Stomach (tissue), 9 donors: Measurements from ENCODE around the gene PKP1. TPM values are rescaled to one million over a fixed set of nuclear protein-coding genes. Genes with fewer than 3 reads are reported as not detected.

Experiments used
- DNase-seq, 2 donors: peaks; one replicate each; pipeline versions ENCODE4 v3.0.0 to v3.0.0-alpha.2; 2013 to 2019
- H3K27ac ChIP-seq, 5 donors: fragments of 200-600 bp in 4 of 5; sonication (generic) in 4 of 5; one replicate each; pipeline ENCODE4 v1.5.1; 2013 to 2019; ENCODE audit warnings: mild to moderate bottlenecking in 1 of 5, moderate library complexity in 1 of 5
- H3K27me3 ChIP-seq, 3 donors: fragments of 200-600 bp; sonication (generic); one replicate each; pipeline ENCODE4 v1.5.1; 2017 to 2019; ENCODE audit warnings: mixed run types in 1 of 3
- H3K36me3 ChIP-seq, 4 donors: fragments of 200-600 bp; sonication (generic); 1 replicate in 3 of 4; 2 replicates in 1 of 4; pipeline ENCODE4 v1.5.1; 2016 to 2019
- H3K4me1 ChIP-seq, 4 donors: fragments of 200-600 bp; sonication (generic); one replicate each; pipeline ENCODE4 v1.5.1; 2016 to 2019
- H3K4me3 ChIP-seq, 4 donors: fragments of 200-600 bp; sonication (generic) in 3 of 4; one replicate each; pipeline ENCODE4 v1.5.1; 2016 to 2019; ENCODE audit warnings: mild to moderate bottlenecking in 1 of 4
- H3K9me3 ChIP-seq, 4 donors: fragments of 200-600 bp; sonication (generic); one replicate each; pipeline ENCODE4 v1.5.1; 2016 to 2019
- EP300 ChIP-seq: sonication (generic); formaldehyde crosslinking; IDR thresholded peaks from one replicate; pipeline ENCODE4 v1.6.1; 2017; ENCODE audit warnings: antibody characterized with exemption
- POLR2A ChIP-seq, 4 donors: fragments of 450-650 bp; IDR thresholded peaks; one replicate each; pipeline ENCODE4 v1.6.1; 2016; ENCODE audit warnings: antibody characterized with exemption in 4 of 4, control low read depth in 2 of 4, mild to moderate bottlenecking in 1 of 4, moderate library complexity in 1 of 4
- POLR2AphosphoS5 ChIP-seq, 3 donors: sonication (generic); formaldehyde crosslinking; IDR thresholded peaks; one replicate each; pipeline ENCODE4 v1.6.1; 2016; ENCODE audit warnings: antibody characterized with exemption in 3 of 3
- WGBS, 5 donors: extraction: QIAGEN DNeasy Blood & Tissue Kit in 3 of 5; methylation state at CpG; one replicate each; pipeline versions ENCODE4 v1.1.5 to v1.1.7; 2013 to 2018; 5-methylcytosine and 5-hydroxymethylcytosine counted together
- intact Hi-C: fragments of 100-400 bp; cut with DNase I; formaldehyde crosslinking; loops from one replicate; pipeline ENCODE4 v1.15.1; 2023; ENCODE audit warnings: low total_unique reads
- polyA plus RNA-seq, 3 donors: library from polyadenylated mRNA; stranded (reverse); fragments of 200-250 nt; gene quantifications; one replicate each; pipeline ENCODE4 v1.2.3, GENCODE V29; 2013
- total RNA-seq, 5 donors: library from RNA; depleted of rRNA; stranded (reverse); fragments of >200 nt; gene quantifications; one replicate each; pipeline versions ENCODE4 v1.1.0 to v1.2.3, GENCODE V29; 2014 to 2016
- TF ChIP-seq, protein P1 (sequence below), 7 experiments: fragments of 450-650 bp in 4 of 7; fragments of 200-600 bp in 3 of 7; sonication (generic) in 3 of 7; IDR thresholded peaks; one replicate each; pipeline ENCODE4 v1.5.1; 2016 to 2019; ENCODE audit warnings: antibody characterized with exemption in 7 of 7, control low read depth in 2 of 7, mild to moderate bottlenecking in 1 of 7
- donor health status: healthy with polysubstance abuse.
- donor health status: Bipolar disorder and iron deficiency.
- donor health status: healthy.

The PKP1 gene
- total and polyA plus RNA-seq, 8 donors: under 0.01 to 42.2 (median 0.40) TPM; not detected in 2

GRCh38 chr1:201356701-201357100, 73.4 kb downstream of the PKP1 start:
- TF ChIP-seq POLR2AphosphoS5 (IDR thresholded peaks at IDR 0.05) (no peak), EP300 (no peak), POLR2A (IDR thresholded peaks at IDR 0.05) (no peak)
- TF ChIP-seq, protein P1, sequence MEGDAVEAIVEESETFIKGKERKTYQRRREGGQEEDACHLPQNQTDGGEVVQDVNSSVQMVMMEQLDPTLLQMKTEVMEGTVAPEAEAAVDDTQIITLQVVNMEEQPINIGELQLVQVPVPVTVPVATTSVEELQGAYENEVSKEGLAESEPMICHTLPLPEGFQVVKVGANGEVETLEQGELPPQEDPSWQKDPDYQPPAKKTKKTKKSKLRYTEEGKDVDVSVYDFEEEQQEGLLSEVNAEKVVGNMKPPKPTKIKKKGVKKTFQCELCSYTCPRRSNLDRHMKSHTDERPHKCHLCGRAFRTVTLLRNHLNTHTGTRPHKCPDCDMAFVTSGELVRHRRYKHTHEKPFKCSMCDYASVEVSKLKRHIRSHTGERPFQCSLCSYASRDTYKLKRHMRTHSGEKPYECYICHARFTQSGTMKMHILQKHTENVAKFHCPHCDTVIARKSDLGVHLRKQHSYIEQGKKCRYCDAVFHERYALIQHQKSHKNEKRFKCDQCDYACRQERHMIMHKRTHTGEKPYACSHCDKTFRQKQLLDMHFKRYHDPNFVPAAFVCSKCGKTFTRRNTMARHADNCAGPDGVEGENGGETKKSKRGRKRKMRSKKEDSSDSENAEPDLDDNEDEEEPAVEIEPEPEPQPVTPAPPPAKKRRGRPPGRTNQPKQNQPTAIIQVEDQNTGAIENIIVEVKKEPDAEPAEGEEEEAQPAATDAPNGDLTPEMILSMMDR (IDR thresholded peaks at IDR 0.05): no peak
- H3K27me3 ChIP-seq: peaks cover 0 to 52% (median 0%) of the 10 kb centered on the region in 3 donors
- no peak for DNase-seq
- H3K4me3 ChIP-seq: no peak overlapping the region
- no peaks in the 10 kb centered on the region for H3K4me1 ChIP-seq
- intact Hi-C loops: no loop called here
- WGBS, 5 donors: 82 to 88% (median 83%) methylated on average over 11 of the region's 11 CpGs
- no peaks in the 10 kb centered on the region for H3K36me3 ChIP-seq
- no peak overlapping the region for H3K27ac ChIP-seq
- H3K9me3 ChIP-seq: no peaks in the 10 kb centered on the region

- no peak for TF ChIP-seq EP300
- no peak for TF ChIP-seq POLR2A (IDR thresholded peaks at IDR 0.05)
- TF ChIP-seq POLR2AphosphoS5 (IDR thresholded peaks at IDR 0.05): no peak
- TF ChIP-seq, protein P1 (IDR thresholded peaks at IDR 0.05): no peak
- H3K36me3 ChIP-seq: no peaks in the 10 kb centered on the region
- no peak overlapping the region for H3K27ac ChIP-seq
- intact Hi-C loops: no loop called here
- no peak for DNase-seq
- H3K4me3 ChIP-seq: no peak overlapping the region
- H3K9me3 ChIP-seq: no peaks in the 10 kb centered on the region
- H3K4me1 ChIP-seq: no peaks in the 10 kb centered on the region
- peaks cover 0 to 57% (median 0%) of the 10 kb centered on the region in 3 donors for H3K27me3 ChIP-seq
- 87 to 94% (median 94%) methylated on average over 8 of the region's 8 CpGs for WGBS, 5 donors
Measured at GRCh38 chr1:201357211-201357610, 73.9 kb downstream of the PKP1 start.

GRCh38 chr1:201357636-201358348, 74.5 kb downstream of the PKP1 start:
- H3K27ac ChIP-seq: no peak overlapping the region
- H3K36me3 ChIP-seq: no peaks in the 10 kb centered on the region
- peaks cover 0 to 58% (median 0%) of the 10 kb centered on the region in 3 donors for H3K27me3 ChIP-seq
- intact Hi-C loops: no loop called here
- no peak for DNase-seq
- TF ChIP-seq, protein P1 (IDR thresholded peaks at IDR 0.05): no peak
- TF ChIP-seq POLR2A (IDR thresholded peaks at IDR 0.05): no peak
- no peak for TF ChIP-seq EP300
- no peak for TF ChIP-seq POLR2AphosphoS5 (IDR thresholded peaks at IDR 0.05)
- H3K4me1 ChIP-seq: no peaks in the 10 kb centered on the region
- H3K9me3 ChIP-seq: no peaks in the 10 kb centered on the region
- WGBS, 5 donors: 73 to 76% (median 74%) methylated on average over 10 of the region's 10 CpGs
- H3K4me3 ChIP-seq: no peak overlapping the region

GRCh38 chr1:201358596-201358995, 75.3 kb downstream of the PKP1 start:
- Histone ChIP-seq H3K4me3 (no peak overlapping the region), H3K36me3 (no peaks in the 10 kb centered on the region), H3K27me3 (peaks cover 0 to 55% (median 0%) of the 10 kb centered on the region in 3 donors), H3K4me1 (no peaks in the 10 kb centered on the region), H3K27ac (no peak overlapping the region), H3K9me3 (no peaks in the 10 kb centered on the region)
- intact Hi-C loops: no loop called here
- TF ChIP-seq POLR2A (IDR thresholded peaks at IDR 0.05) (no peak), EP300 (no peak), POLR2AphosphoS5 (IDR thresholded peaks at IDR 0.05) (no peak)
- TF ChIP-seq, protein P1 (IDR thresholded peaks at IDR 0.05): no peak
- WGBS, 5 donors: 72 to 92% (median 86%) methylated on average over 3 to 4 of the region's 4 CpGs
- DNase-seq: no peak
